GM19438 (cell line): ENCODE measurements around the gene DEFB116.
"Not testable (repeated sequence)": the region's sequence is repeated elsewhere in the genome, so short reads cannot be mapped to it uniquely, and the experiment has no call there.

Experiments
- ATAC-seq: cut with Tn5 transposase; IDR thresholded peaks from one replicate; pipeline ENCODE4 v1.9.1; 2021; ENCODE audit warnings: low read depth; ENCODE audit not compliant: unreplicated experiment

The DEFB116 gene, protein sequence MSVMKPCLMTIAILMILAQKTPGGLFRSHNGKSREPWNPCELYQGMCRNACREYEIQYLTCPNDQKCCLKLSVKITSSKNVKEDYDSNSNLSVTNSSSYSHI

DNA sequence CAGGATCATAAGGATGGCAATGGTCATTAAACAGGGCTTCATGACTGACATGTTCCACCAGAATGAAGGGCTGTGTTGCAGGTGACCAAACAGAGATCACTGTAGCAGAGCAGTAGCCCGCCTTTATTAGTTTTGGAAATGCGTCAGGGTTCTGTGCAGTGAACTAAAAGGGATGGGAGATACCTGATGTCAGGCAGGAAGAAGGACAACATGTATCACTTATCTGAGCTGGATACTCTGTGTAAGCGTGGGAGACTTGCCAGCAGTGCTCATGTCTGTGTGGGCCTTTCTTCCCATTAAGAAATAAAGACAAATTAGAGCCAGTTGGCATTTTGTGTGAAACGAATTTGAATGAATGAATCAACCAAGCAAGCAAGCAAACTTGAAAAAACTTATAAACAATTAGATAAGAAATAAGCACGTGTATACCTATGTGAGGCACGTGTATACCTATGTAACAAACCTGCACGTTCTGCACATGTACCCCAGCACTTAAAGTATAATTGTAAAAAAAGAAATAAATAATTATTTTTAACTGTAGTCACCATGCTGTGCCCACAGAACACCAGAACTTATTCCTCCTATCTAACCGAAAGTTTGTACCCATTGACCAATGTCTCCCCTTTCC is at the start of gene DEFB116:
Gene DEFB116 (minus strand): TSS at position 51 of the 628 bp plus-strand sequence. CDS start 0 bp downstream, at position 51.
- ATAC-seq = no peak

DNA sequence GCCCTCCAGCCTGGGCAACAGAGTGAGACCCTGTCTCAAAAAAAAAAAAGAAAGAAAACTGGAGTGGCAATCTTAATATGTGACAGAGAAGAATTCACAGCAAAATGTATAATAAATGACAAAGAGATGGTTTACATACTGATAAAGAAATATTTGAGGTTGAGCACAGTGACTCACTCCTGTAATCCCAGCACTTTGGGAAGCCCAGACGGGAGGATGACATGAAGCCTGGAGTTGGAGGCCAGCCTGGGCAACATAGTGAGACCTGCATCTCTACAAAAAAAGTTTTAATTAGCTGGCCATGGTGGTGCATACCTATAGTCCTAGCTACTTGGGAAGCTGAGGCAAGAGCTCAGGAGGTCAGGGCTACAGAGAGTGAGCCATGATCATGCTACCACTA is 47.6 kb upstream of the DEFB116 start:
- no peak for ATAC-seq

DNA sequence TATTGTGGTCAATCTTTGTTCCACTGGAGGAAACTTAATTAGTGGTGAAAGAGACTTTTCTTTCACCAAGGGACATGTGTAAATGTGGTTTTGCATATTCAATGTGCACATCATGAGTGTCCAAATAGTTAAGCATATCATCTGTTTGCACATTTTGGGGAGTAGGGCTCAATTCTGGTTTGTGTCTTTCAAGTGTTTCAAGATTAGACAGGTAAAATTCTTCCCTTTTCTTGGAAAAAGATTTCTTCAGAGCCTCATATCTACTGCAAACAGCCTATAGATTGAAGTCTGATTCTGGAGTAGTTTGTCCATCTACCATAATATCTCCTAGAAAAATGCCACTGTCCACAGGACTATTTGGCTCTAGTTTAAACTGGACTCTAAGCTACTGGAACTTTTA is 33.1 kb upstream of the DEFB116 start:
- no peak for ATAC-seq

DNA sequence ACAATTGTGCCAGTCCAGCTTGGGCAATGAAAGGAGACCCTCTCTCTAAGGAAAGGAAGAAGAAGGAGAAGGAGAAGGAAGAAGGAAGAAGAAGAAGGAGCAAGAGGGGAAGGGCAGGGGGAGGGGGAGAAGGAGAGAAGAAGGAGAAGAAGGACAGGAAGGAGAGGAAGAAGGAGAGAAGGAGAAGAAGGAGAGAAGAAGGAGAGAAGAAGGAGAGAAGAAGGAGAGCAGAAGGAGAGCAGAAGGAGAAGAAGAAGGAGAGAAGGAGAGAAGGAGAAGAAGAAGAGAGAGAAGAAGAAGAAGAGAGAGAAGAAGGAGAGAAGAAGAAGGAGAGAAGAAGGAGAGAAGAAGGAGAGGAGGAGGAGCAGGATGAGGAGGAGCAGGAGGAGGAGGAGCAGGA is 22.5 kb upstream of the DEFB116 start:
- ATAC-seq = no peak

- ATAC-seq = no peak
Measured at GRCh38 chr20:31322504-31322903, 14.1 kb upstream of the DEFB116 start.

- not testable (repeated sequence) for ATAC-seq
Measured at GRCh38 chr20:31284964-31285363, 23.4 kb downstream of the DEFB116 start.

DNA sequence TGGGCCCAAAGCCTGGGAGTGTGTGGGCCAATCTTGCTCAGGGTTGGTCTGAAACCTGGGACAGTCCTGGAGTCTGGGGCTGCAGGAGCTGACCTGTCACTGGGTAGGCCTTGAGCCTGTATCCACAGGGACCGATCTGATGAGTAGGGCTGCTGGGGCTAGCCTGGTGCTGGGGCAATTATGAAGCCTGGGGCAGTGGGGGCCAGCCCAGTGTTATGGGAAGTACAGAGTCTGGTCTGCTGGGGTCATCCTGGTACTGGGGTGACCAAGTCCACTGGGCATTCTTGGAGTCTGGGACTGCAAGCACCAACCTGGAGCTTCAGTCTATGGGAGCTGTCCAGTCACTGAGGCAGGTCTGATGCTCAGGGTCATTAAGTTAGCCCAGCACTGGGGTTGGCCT is 30.2 kb downstream of the DEFB116 start:
- no peak for ATAC-seq

GRCh38 chr20:31274441-31274840 is 33.9 kb downstream of the DEFB116 start:
- ATAC-seq = no peak

GRCh38 chr20:31260326-31260932 is 48.0 kb downstream of the DEFB116 start:
- ATAC-seq = no peak

DNA sequence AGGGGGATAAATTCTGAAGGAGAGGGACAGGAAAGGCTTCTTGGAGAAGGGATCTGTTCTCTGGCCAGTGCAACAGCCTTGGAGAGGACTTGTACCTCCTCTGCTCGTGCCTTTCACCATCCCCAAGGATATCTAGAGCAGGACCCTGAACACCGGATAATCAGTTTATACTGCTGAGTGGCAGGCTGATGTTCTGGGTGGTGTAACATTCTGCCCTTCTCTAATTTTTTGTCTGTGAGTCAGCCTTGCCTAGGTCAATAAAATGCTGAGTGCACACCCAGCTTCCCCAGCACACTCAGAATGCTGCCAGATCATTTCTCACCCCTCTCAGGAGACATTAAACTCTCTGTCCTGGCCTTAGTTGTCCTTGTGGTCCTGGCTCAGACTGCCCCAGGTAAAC is 51.0 kb downstream of the DEFB116 start, which contains the start of gene DEFB115:
Gene DEFB115 (plus strand): TSS at position 301 of the 400 bp plus-strand sequence. CDS start 0 bp downstream, at position 301.
- ATAC-seq = no peak

- ATAC-seq = no peak
Measured at GRCh38 chr20:31256959-31257358, 51.4 kb downstream of the DEFB116 start.
